H1 (cell line): Measurements from ENCODE around the gene ST6GALNAC3. TPM values are rescaled to one million over a fixed set of nuclear protein-coding genes. Genes with fewer than 3 reads are reported as not detected.

ENCODE experiments used
- CTCF ChIA-PET: fragments of 300-600 bp; sonication (Branson Sonifier 250); formaldehyde crosslinking; loops from one replicate; lab custom pipeline; 2021; ENCODE audit not compliant: partially characterized antibody; lab: Charles Lee
- POLR2A ChIA-PET: fragments of 300-600 bp; sonication (Branson Sonifier 250); formaldehyde crosslinking; loops from one replicate; lab custom pipeline; 2021; ENCODE audit warnings: inconsistent platforms; ENCODE audit not compliant: partially characterized antibody; lab: Charles Lee
- DNase-seq, 2 experiments: peaks; one replicate each; pipeline versions ENCODE4 v3.0.0 to v3.0.0-alpha.2; 2010 to 2022; ENCODE audit warnings: low spot score in 2 of 2, low read depth in 1 of 2, mixed read lengths in 1 of 2
- FAIRE-seq: peaks from 2 replicates; lab custom pipeline; 2011; peaks lifted over from hg19 to GRCh38; lab: Jason Lieb, UNC
- H2AFZ ChIP-seq: 2 replicates; pipeline ENCODE4 v1.8.1; 2012; ENCODE audit warnings: low read length, inconsistent platforms
- H2AK5ac ChIP-seq: 2 replicates; pipeline ENCODE4 v1.6.1; 2013; ENCODE audit warnings: low read depth, low read length
- H2BK120ac ChIP-seq: replicated peaks from 2 replicates; pipeline ENCODE3; 2013; ENCODE audit warnings: low read depth, low read length, inconsistent platforms
- H2BK12ac ChIP-seq: 2 replicates; pipeline ENCODE4 v1.6.1; 2013; ENCODE audit warnings: low read depth, low read length
- H2BK15ac ChIP-seq: 2 replicates; pipeline ENCODE4 v1.6.1; 2013; ENCODE audit warnings: low read length
- H2BK20ac ChIP-seq: 2 replicates; pipeline ENCODE4 v1.6.1; 2013; ENCODE audit warnings: low read length
- H2BK5ac ChIP-seq: 2 replicates; pipeline ENCODE4 v1.6.1; 2013; ENCODE audit warnings: low read depth, low read length
- H3K14ac ChIP-seq: 2 replicates; pipeline ENCODE4 v1.6.1; 2013; ENCODE audit warnings: inconsistent platforms; ENCODE audit not compliant: insufficient read length
- H3K18ac ChIP-seq: 2 replicates; pipeline ENCODE4 v1.6.1; 2013; ENCODE audit warnings: low read length; ENCODE audit errors: extremely low read depth
- H3K23ac ChIP-seq: 2 replicates; pipeline ENCODE4 v1.6.1; 2013; ENCODE audit warnings: inconsistent platforms; ENCODE audit not compliant: insufficient read length
- H3K23me2 ChIP-seq: 2 replicates; pipeline ENCODE4 v1.6.1; 2013; ENCODE audit warnings: low read depth, low read length
- H3K27ac ChIP-seq: 2 replicates; pipeline ENCODE4 v1.6.1; 2011; ENCODE audit warnings: low read depth, low read length, inconsistent platforms
- H3K27me3 ChIP-seq, 4 experiments: replicated peaks in 1 of 4; 1 replicate in 1 of 4; 2 replicates in 3 of 4; pipeline versions ENCODE4 v1.6.1 to v1.8.1; 2011 to 2013; ENCODE audit warnings: low read length in 3 of 4, mild to moderate bottlenecking in 3 of 4, inconsistent platforms in 2 of 4, mixed read lengths in 2 of 4, moderate library complexity in 1 of 4; ENCODE audit not compliant: control insufficient read depth in 3 of 4, insufficient read depth in 3 of 4; ENCODE audit errors: extremely low read depth in 1 of 4
- H3K36me3 ChIP-seq, 4 experiments: 2 replicates each; pipeline versions ENCODE4 v1.6.1 to v1.8.1; 2011 to 2013; ENCODE audit warnings: mild to moderate bottlenecking in 4 of 4, low read length in 3 of 4, moderate library complexity in 2 of 4, control low read depth in 1 of 4, inconsistent platforms in 1 of 4; ENCODE audit not compliant: insufficient read depth in 4 of 4, control insufficient read depth in 2 of 4
- H3K4ac ChIP-seq: replicated peaks from 2 replicates; pipeline ENCODE3; 2013; ENCODE audit warnings: low read length, low read depth, mixed read lengths, inconsistent platforms; ENCODE audit not compliant: insufficient read length
- H3K4me1 ChIP-seq, 4 experiments: replicated peaks in 1 of 4; 1 replicate in 1 of 4; 2 replicates in 3 of 4; pipeline versions ENCODE4 v1.6.1 to v1.8.1; 2011 to 2013; ENCODE audit warnings: low read length in 3 of 4, inconsistent platforms in 2 of 4, mixed read lengths in 1 of 4; ENCODE audit not compliant: insufficient read depth in 4 of 4, control insufficient read depth in 3 of 4
- H3K4me2 ChIP-seq, 2 experiments: 2 replicates each; pipeline versions ENCODE4 v1.6.1 to v1.8.1; 2011 to 2013; ENCODE audit warnings: low read depth in 2 of 2, low read length in 2 of 2, control low read depth in 1 of 2, inconsistent platforms in 1 of 2, mild to moderate bottlenecking in 1 of 2; ENCODE audit not compliant: insufficient read depth in 1 of 2
- H3K4me3 ChIP-seq, 4 experiments: fragments of 200-600, 300-600 bp in 1 of 4; sonication (generic), shearing (Covaris generic), sonication (Bioruptor Twin) in 1 of 4; 2 replicates each; pipeline versions ENCODE4 v1.5.1 to v1.8.1; 2011 to 2016; ENCODE audit warnings: low read length in 4 of 4, low read depth in 3 of 4, control low read depth in 2 of 4, inconsistent platforms in 2 of 4, mild to moderate bottlenecking in 2 of 4, mixed read lengths in 1 of 4, moderate library complexity in 1 of 4; ENCODE audit not compliant: insufficient read depth in 2 of 4; ENCODE audit errors: extremely low read depth in 1 of 4
- H3K56ac ChIP-seq: replicated peaks from 2 replicates; pipeline ENCODE3; 2013; ENCODE audit warnings: low read depth, mild to moderate bottlenecking, mixed read lengths, low read length, inconsistent platforms; ENCODE audit not compliant: insufficient read length
- H3K79me1 ChIP-seq: 2 replicates; pipeline ENCODE4 v1.6.1; 2013; ENCODE audit warnings: low read depth, low read length, control low read depth
- H3K79me2 ChIP-seq, 2 experiments: 2 replicates each; pipeline versions ENCODE4 v1.6.1 to v1.8.1; 2012 to 2013; ENCODE audit warnings: low read length in 2 of 2, mild to moderate bottlenecking in 2 of 2, inconsistent platforms in 1 of 2; ENCODE audit not compliant: insufficient read depth in 2 of 2, control insufficient read depth in 1 of 2
- H3K9ac ChIP-seq, 4 experiments: replicated peaks in 1 of 4; 1 replicate in 1 of 4; 2 replicates in 3 of 4; pipeline versions ENCODE4 v1.6.1 to v1.8.1; 2011 to 2013; ENCODE audit warnings: low read depth in 3 of 4, low read length in 3 of 4, control low read depth in 2 of 4, mild to moderate bottlenecking in 2 of 4, moderate library complexity in 2 of 4, inconsistent platforms in 1 of 4; ENCODE audit errors: extremely low read depth in 1 of 4
- H3K9me3 ChIP-seq, 2 experiments: 2 replicates each; pipeline versions ENCODE4 v1.6.1 to v1.8.1; 2012 to 2013; ENCODE audit warnings: mild to moderate bottlenecking in 2 of 2, moderate library complexity in 2 of 2, control low read depth in 1 of 2, inconsistent platforms in 1 of 2, low read depth in 1 of 2, low read length in 1 of 2, mixed read lengths in 1 of 2; ENCODE audit not compliant: insufficient read depth in 2 of 2
- H4K20me1 ChIP-seq, 2 experiments: replicated peaks in 1 of 2; 2 replicates each; pipeline versions ENCODE3 to v1.8.1; 2011 to 2013; ENCODE audit warnings: inconsistent platforms in 2 of 2, low read length in 2 of 2, mild to moderate bottlenecking in 1 of 2; ENCODE audit not compliant: insufficient read depth in 2 of 2, control insufficient read depth in 1 of 2
- H4K5ac ChIP-seq: 2 replicates; pipeline ENCODE4 v1.6.1; 2013; ENCODE audit warnings: low read length, low read depth, mixed read lengths, inconsistent platforms; ENCODE audit not compliant: insufficient read length
- H4K8ac ChIP-seq: 2 replicates; pipeline ENCODE4 v1.8.0; 2013; ENCODE audit warnings: mild to moderate bottlenecking, moderate library complexity, low read length, inconsistent platforms; ENCODE audit not compliant: insufficient read depth; ENCODE audit errors: extremely low read depth
- H4K91ac ChIP-seq: replicated peaks from 2 replicates; pipeline ENCODE3; 2013; ENCODE audit warnings: low read length, mixed read lengths, inconsistent platforms; ENCODE audit not compliant: insufficient read length
- ATF3 ChIP-seq: IDR thresholded peaks from 2 replicates; pipeline ENCODE4 v1.6.1; 2011; ENCODE audit warnings: low read depth, mild to moderate bottlenecking, low read length; ENCODE audit not compliant: insufficient read depth
- SIN3A ChIP-seq, 2 experiments: IDR thresholded peaks in 1 of 2; conservative IDR thresholded peaks in 1 of 2; 2 replicates each; pipeline ENCODE4 v1.6.1; 2011 to 2012; ENCODE audit warnings: low read length in 2 of 2, improper control_type of control experiment in 1 of 2, low read depth in 1 of 2, mild to moderate bottlenecking in 1 of 2
- WGBS, 2 experiments: shearing (Covaris generic) in 1 of 2; methylation state at CpG; one replicate each; pipeline versions ENCODE4 v1.1.6 to v1.1.7; 2013 to 2015; ENCODE audit warnings: low lambda C conversion rate in 2 of 2, mixed read lengths in 2 of 2, inconsistent platforms in 1 of 2, low coverage in 1 of 2, missing lambda C conversion rate in 1 of 2; ENCODE audit not compliant: insufficient replicate concordance in 2 of 2, insufficient coverage in 1 of 2, insufficient read length in 1 of 2; ENCODE audit errors: extremely low coverage in 1 of 2, missing lambda C conversion rate in 1 of 2; 5-methylcytosine and 5-hydroxymethylcytosine counted together
- polyA plus RNA-seq, 7 experiments: library from polyadenylated mRNA; depleted of rRNA in 3 of 7; stranded (reverse) in 5 of 7; unstranded in 2 of 7; fragments of >200 nt in 5 of 7; fragments of 200-250 nt in 2 of 7; gene quantifications; 1 replicate in 5 of 7; 2 replicates in 1 of 7; 4 replicates in 1 of 7; pipeline versions ENCODE4 v1.2.1 to v1.2.3, GENCODE V29; 2011 to 2013; ENCODE audit warnings: missing spikeins in 2 of 7, mixed read lengths in 2 of 7
- total RNA-seq: library from RNA; stranded (reverse); fragmentation: NEBNext Ultra II Directional; extraction: Animal tissue kit (Norgen Biotek cat#: 25700); gene quantifications from 2 replicates; pipeline ENCODE4 v1.2.1, GENCODE V29; 2021

ST6GALNAC3 gene
- total and polyA plus RNA-seq, 2 of the 8 experiments (the other 6 are each of a cell fraction or from before 2014, with no cell fraction given), result 4.9 to 19.0 TPM

GRCh38 chr1:76668046-76668445, 593.5 kb downstream of the ST6GALNAC3 start:
- no peak overlapping the region for H3K4ac ChIP-seq
- no peak overlapping the region for H2BK120ac ChIP-seq
- no peak overlapping the region for H3K56ac ChIP-seq
- no peak overlapping the region for H3K14ac ChIP-seq
- H3K79me2 ChIP-seq, result no peaks in the 10 kb centered on the region
- 0 out of 2 replicates have a peak overlapping the region, but pooled peaks have one; percentile 13 for H2AFZ ChIP-seq
- no peaks in the 10 kb centered on the region for H3K4me1 ChIP-seq
- no peak overlapping the region for H2AK5ac ChIP-seq
- ChIA-PET POLR2A (no interaction called here), CTCF (interaction anchor here (0.8 kb wide), 1 partner anchor 513 kb away, joined by 3 read pairs; no protein-coding TSS in a partner anchor)
- H2BK12ac ChIP-seq, result no peak overlapping the region
- no peaks in the 10 kb centered on the region for H3K36me3 ChIP-seq
- H2BK20ac ChIP-seq, result no peak overlapping the region
- 90% methylated on average over 5 of the region's 5 CpGs; no CpG with 5 or more reads in 1 of the 2 experiments for WGBS, 2 experiments
- H2BK15ac ChIP-seq, result no peak overlapping the region
- H3K23ac ChIP-seq, result no peak overlapping the region
- no peaks in the 10 kb centered on the region for H3K27me3 ChIP-seq
- H3K4me3 ChIP-seq, result no peak overlapping the region
- no peaks in the 10 kb centered on the region for H3K23me2 ChIP-seq
- H3K4me2 ChIP-seq, result no peak overlapping the region
- no peak overlapping the region for H4K91ac ChIP-seq
- no peak for TF ChIP-seq ATF3
- no peak for TF ChIP-seq SIN3A (conservative IDR thresholded peaks at IDR 0.05 in 1 of 2, IDR thresholded peaks at IDR 0.05 in 1 of 2; ENCODE audit: low read depth in 1 of 2, low read length in 2 of 2)
- no peak overlapping the region for H3K27ac ChIP-seq
- H4K8ac ChIP-seq, result no peak overlapping the region
- no peak overlapping the region for H4K5ac ChIP-seq
- H3K18ac ChIP-seq, result no peak overlapping the region
- H3K9ac ChIP-seq, result no peak overlapping the region
- H3K9me3 ChIP-seq, result no peaks in the 10 kb centered on the region
- H4K20me1 ChIP-seq, result no peaks in the 10 kb centered on the region
- DNase-seq (no peak), FAIRE-seq (no peak)
- no peaks in the 10 kb centered on the region for H3K79me1 ChIP-seq
- H2BK5ac ChIP-seq, result no peak overlapping the region
